GM19035 (cell line): ENCODE measurements around the gene TRAF3IP1.

ENCODE experiments used
- ATAC-seq: cut with Tn5 transposase; IDR thresholded peaks from one replicate; pipeline ENCODE4 v1.9.1; 2021; ENCODE audit not compliant: unreplicated experiment

TRAF3IP1 gene

DNA sequence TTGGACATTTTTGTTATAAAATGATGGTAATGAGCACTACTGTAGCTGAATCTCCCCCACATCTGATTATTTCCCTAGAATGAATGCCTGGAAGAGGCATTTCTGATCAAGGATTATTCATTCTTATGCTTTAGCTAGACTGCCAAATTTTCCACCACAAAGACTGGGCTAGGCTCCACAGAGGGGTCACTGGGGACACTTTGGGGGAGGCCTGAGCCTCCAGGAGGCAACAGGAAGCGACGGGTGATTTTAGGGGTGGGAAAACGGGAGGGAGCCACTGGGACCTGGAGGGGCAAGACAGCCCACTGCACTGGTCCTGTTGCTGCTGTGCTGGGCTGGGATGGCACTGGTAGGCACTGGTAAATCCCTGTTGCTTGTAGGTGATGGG, 104.0 kb downstream of the TRAF3IP1 start:
- no peak for ATAC-seq

- ATAC-seq, result no peak
Observed at GRCh38 chr2:238425505-238425978, 105.2 kb downstream of the TRAF3IP1 start.

DNA sequence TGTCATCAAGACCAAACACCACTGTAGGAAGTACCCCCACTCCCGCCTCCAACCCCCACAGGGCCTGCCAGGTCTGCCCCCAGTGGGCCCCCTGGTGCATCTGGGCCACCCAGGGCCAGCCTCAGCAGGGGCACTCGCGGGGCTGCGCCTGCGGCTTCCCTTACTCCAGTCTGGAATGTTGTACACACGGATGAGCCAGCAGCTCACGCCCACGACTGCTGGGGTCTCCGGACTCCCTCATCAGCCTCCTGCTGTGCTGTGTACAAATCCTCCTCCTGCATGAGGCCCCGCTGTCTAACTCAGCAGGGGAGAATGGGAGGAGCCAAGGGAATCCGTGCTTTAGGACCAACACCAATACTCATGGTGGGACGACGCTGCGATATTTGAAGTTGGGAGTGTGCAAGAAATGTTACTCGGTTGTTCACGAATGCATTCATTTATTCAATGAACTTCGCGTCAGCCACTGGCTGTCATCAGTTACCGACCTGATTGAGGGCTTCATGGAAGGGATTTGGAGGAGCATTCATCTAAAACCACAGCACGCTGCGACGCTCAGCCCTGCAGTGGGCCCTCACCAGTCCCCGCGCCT, 105.8 kb downstream of the TRAF3IP1 start:
- peak; percentile 10 for ATAC-seq

DNA sequence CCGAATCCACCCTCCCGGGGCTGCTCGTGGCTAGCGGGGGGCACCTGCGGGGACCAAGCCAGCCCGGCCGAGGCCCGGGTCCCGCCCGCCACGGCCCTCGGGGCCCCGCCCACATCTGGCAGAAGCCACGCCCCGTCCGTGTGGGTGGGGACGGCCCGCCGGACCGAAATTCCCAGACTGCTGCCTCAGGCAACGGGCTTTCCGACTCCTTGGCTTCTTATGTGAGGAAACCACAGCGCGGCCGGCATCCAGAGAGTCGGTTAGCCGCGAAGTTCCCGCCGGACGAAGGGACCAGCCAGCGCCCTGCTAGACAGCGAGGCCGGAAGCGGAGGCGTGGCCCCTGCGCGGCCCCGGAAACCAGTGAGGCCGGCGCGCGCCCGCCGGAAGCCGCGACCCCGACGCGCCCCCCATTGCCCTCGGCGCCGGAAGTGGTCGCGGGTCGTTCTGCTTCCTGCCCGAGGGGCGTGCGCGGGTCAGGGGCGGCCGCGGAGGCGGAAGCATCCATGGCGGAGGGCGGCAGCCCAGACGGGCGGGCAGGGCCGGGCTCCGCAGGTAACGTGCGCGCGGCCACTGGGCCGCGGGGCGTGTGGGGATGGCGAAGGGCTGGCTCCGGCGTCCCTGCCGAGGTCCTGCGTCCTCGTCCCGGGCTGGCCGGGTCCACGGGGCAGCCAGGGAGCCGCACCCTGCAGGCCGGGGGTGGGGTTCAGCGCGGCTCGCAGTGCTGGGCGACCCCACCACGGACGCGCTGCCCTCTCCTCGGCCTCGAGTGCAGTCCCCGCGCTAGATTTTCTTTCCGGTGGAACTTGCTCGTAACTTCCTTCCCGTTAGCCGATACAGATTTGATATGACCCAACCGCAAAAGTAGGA, 106.5 kb downstream of the TRAF3IP1 start, which contains the start of gene ASB1:
Gene ASB1, plus strand, starts transcription at position 360 of the 867 bp plus-strand sequence. Its CDS starts 144 bp downstream, at position 504.
- ATAC-seq, result peak; percentile 84

DNA sequence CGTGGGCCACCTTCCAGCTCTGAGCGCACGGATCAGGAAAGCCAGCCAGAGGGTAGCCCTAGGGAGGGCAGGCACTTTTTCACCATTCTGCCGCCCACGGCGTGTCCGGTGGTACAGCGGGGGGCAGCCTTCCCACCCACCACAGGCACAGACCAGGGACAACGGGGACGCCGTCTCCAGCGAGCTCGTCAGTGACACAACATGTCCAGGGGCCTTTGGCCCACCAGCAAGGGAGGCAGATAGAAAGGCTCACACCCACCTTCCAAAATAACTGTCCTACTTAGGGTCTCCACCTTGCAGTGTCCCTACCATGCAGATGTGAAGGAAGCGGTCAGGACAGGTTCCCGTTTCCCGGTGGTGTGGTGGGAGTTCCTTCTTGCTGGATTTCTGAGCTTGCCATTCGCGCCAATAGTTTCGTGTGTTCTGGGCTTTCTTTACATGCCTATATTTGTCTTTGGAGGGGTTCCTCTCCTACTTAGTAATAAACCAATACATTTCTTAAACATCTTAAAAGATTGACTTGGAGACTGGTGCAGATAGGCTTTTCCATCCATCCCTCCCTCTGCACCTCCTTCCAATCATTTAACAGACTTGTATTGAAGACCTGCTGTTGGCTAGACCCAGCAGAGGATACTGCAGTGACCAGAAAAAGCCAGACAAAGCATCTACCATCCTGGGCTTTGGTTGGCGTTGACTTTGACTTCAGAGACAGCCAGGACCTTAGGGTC, 107.3 kb downstream of the TRAF3IP1 start:
- peak; percentile 12 for ATAC-seq

DNA sequence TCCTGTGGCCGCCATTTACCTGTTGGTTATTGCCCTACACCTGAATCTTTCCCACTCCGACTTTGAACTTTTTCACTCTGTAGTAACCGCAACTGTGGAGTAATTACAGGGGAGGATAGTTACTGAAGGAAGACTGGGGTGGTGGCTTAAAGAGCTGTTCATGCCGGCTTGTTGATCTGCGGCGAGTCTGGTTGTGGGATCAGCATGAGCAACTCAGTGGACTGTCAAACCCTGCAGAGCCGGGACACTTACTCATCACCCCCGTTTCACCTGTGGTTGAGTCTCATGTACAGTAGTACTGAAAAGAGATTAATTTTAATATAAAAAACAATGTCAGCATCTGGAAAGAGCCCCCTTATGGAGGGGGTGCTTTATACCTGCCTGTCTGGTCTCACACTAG, 108.5 kb downstream of the TRAF3IP1 start:
- no peak for ATAC-seq

- no peak for ATAC-seq
Observed at GRCh38 chr2:238430781-238431180, 110.5 kb downstream of the TRAF3IP1 start.

GRCh38 chr2:238431456-238431855, 111.1 kb downstream of the TRAF3IP1 start:
- no peak for ATAC-seq

DNA sequence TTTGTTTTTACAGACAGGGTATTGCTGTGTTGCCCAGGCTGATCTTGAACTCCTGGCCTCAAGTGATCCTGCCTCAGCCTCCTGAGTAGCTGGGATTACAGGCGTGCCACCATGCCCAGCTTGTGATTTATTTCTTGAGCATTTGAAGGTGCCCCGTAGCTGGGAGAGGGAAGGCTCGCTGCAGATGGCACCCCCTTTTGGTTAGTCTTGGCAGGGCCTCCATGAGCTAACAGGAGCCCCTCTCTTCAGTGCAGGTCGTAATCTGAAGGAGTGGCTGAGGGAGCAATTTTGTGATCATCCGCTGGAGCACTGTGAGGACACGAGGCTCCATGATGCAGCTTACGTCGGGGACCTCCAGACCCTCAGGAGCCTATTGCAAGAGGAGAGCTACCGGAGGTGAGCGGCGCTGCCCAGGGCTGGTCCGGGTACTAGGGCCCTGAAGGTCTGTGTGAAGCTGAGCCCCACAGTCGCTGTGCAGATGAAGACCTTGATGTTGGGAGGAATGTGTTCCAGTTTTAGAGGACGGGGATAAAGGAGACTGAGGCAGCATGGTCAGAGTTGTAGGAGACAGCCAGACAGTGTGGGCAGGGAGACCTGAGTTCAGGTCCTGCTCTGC, 113.1 kb downstream of the TRAF3IP1 start:
- no peak for ATAC-seq

DNA sequence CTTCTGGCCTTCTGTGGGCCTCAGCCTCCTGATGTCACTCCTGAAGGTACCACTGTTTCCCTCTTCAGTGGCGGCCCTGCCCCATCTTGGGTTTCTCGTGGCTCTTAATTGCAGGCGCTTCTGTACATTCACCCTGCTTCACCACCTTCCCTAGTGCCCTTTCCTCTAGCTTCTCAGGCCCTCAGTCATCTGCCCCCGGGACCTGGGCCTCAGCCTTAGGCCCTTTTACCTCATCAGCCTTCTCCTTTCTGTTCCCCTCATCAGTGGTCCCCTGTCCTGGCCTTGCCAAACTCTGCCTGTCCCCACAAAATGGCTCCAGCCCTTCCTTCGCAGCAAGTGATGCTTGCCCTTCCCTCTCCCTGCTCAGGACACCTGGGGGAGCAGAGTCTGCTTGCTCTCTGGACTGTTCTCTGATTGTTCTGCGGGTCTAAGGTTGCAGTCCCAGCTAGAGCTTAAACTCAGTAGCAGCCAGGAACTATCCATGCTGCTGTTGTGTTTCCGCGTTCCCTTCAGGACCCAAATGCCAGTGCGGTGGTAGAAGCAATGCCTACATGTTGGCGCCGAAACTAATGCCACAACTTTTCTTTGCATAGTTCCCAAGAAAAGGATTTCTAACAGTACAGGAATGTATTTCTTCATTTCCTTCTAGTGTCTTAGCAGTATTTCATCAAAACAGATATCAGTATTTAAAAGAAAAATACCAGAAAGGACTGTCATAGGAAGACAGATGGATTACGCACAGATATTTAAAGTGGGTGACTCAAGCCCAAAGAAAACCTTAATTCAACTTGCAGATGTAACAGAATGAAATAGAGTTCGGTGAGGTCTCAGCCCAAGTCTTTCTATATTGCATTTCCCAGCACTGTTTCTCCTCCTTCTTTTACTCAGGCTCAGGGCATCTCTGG, 113.9 kb downstream of the TRAF3IP1 start:
- no peak for ATAC-seq

DNA sequence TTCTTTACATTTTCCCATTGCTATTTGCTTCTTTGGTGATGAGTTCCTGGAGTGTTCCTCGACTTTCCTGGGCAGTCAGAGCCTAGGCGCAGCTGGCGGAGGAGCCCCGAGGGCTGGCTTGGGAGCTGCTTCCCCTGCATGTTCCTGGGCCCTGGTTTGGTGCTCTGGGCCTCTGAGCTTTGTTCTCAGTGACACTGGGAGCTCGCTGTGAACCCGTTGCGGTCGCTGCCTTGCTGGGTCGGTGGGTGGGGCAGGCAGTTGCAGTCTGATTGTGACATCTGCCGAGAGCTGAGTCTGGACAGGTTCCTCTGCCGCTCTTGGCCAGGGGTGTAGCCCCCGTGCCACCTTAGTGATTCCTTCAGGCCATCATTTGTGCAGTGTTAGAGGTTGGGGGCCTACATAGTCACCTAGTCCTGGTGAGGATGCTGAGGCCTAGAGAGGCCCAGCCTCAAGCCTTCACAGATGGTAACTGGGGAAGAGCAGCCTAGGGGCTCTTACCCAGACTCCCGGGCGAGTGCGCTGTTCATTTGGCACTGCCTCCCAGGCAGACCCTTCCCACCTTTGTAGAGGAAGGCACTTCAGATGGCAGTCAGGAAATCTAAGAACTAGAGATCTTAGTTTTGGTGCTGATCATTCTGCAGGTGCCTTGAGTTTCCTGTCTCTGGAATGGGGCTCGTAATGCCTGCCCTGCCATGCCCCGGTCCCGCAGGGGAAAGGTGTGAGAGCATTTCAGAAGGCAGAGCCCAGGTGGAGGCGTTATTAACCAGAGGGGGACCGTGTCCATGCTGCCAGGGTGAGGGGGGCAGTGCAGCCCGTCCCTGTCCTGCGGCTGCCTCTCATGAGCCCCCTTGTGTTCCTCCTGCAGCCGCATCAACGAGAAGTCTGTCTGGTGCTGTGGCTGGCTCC, 114.8 kb downstream of the TRAF3IP1 start:
- no peak for ATAC-seq

DNA sequence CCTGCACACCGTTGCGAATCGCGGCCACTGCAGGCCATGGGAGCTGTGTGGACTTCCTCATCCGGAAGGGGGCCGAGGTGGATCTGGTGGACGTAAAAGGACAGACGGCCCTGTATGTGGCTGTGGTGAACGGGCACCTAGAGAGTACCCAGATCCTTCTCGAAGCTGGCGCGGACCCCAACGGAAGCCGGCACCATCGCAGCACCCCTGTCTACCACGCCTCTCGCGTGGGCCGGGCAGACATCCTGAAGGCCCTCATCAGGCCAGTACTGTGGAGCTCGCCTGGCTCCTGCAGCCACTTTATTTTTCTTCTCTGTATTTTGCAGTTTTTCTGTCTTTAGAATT, 115.4 kb downstream of the TRAF3IP1 start:
- ATAC-seq, result no peak

GRCh38 chr2:238438856-238439849, 118.8 kb downstream of the TRAF3IP1 start:
- no peak for ATAC-seq

DNA sequence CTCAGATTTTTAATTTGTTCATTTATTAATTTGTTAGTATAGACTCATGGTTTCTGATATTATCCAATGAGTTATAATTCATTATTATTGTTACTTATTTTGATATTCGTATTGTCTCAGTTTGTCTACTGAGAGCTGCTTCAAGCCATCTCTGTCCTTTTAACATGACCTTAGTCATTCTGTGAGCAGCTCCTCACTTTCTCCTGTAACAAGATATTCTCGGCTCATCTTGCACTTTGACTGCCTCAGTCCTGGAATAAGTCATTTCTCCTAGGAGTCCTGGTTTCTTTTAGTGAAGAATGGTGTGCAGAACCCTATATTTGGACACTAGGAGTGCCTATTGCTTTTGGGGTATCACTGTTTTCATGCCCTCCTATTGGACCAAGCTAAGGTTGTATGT, 119.6 kb downstream of the TRAF3IP1 start:
- ATAC-seq, result no peak

DNA sequence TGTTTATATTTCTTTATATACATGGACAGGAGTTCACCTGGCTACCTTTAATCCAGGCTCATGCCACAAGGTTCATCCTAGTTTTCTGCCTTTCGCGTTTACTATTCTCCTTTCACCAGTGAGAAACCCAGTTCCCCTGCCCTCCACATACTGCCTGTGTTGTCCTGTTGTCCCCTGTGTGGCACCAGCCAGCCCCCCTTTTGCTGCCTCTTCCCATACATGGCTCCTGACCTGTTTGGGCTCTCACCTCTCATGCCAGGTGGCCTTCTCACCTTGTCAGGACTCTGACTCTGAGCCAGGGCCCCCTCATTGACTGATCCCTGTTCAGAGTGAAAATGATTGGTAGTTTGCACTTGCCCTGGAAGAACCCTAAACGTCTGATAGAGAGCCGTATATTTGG, 120.0 kb downstream of the TRAF3IP1 start:
- no peak for ATAC-seq

DNA sequence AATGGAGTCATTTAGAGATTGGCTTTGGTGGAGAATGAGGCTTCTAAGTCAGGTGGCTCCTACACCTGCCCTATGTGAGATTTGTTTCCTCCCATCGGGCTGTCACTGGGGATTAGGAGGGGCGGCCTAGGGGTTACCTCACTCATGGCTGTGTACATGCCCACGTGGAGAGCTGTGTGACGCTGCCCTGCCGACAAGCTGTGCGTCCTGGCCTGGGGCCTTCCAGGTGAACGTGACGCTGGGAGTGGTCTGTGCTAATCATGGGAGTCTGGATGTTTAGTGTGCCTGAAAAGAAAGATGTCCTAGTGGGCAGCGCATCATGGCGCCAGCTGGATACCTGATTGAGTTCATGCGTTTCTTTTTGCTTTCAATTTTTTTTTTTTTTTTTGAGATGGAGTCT, 120.4 kb downstream of the TRAF3IP1 start:
- ATAC-seq, result no peak

DNA sequence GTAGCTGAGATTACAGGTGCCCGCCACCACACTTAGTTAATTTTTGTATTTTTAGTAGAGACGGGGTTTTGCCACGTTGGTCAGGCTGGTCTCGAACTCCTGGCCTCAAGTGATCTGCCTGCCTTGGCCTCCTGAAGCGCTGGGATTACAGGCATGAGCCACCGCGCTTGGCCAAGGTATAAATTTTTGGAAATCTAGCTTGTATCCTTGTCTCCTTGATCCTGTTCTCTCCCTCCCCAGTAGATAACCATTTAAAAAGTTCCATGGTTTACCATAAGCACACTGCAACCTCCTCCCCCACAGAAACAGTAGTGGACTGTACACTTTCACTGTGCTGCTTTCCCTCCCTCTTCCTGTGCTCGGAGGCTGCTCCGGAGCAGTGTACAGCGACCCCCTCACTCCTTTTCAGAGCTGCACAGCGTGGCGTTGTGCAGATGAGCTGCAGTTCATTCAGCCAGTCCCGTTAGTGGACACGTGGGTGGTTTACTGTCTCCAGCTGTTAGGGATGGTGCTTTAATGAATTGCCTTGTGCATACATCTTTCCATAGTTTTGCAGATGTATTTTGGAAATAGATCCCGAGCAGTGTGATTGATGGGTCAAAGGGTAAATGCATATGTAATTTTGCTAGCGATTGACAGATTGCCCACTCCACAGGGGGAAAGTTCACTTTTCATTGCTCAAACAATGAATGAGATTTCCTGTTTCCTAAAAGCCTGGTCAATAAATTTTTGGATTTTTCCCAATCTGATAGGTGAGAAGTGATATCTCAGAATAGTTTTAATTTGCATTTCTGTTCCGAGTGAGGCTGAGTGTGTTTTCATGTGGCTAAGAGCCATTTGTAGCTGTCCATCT, 121.2 kb downstream of the TRAF3IP1 start:
- ATAC-seq, result no peak
